Measurements from ENCODE around the gene TRAF3IP3. TPM values are rescaled to one million over a fixed set of nuclear protein-coding genes. Genes with fewer than 3 reads are reported as not detected.

The TRAF3IP3 gene
- total RNA-seq, 1 experiment from 2014 or later: 0.34 TPM

DNA sequence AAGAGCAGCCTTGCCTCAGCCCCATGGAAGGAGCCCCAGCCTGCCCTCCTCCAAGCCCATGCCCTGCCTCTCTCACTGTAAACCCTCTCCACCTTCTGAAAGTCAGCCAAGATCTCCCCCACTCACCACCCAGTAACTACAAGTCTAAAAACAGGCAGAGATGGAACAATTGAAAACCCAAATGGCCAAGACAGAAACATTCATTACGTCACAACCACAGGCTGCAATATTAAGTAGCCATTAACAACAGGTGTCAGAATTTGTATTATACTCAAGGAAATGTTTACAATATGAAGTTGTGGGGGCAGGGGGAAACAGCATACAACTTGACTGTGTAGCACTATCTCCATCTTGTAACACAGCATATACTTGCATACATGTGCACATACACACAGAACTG lies 47.7 kb downstream of the TRAF3IP3 start:
- intact Hi-C loops (cut with micrococcal nuclease): no loop called here
- DNase-seq (ENCODE audit: low read depth, low spot score): no peak
- ATAC-seq: no peak
- no TSS peak for BruUV-seq (replicated peaks)
- Histone ChIP-seq H3K4me1 (ENCODE audit: control insufficient read depth in 1 of 2, insufficient read depth in 2 of 2, low read length in 2 of 2) (peaks cover 11 to 35% of the 10 kb centered on the region in 2 experiments), H3K27ac (ENCODE audit: low read depth, low read length) (no peak overlapping the region), H3K4me2 (ENCODE audit: low read length) (no peak overlapping the region), H3K79me2 (ENCODE audit: insufficient read depth, low read length) (peaks cover 28% of the 10 kb centered on the region; the same call in 1 of the 2 replicates), H3K9ac (ENCODE audit: low read length) (no peak overlapping the region), H3K36me3 (ENCODE audit: control insufficient read depth in 1 of 2, insufficient read depth in 2 of 2, low read length in 2 of 2) (no peaks in the 10 kb centered on the region; a peak in 3 of 4 replicates), H3K9me2 (ENCODE audit: insufficient read depth) (no peaks in the 10 kb centered on the region), H3K9me3 (ENCODE audit: control insufficient read depth in 1 of 2, insufficient read depth in 1 of 2, low read depth in 1 of 2, low read length in 2 of 2) (no peaks in the 10 kb centered on the region), H2AFZ (ENCODE audit: low read depth, low read length, poor library complexity, severe bottlenecking) (no peak overlapping the region), H3K4me3 (replicated peaks in 1 of 2; ENCODE audit: low read depth in 1 of 2, low read length in 2 of 2) (no peak overlapping the region), H4K20me1 (ENCODE audit: insufficient read depth) (no peaks in the 10 kb centered on the region), H3K27me3 (ENCODE audit: insufficient read depth, low read length) (no peaks in the 10 kb centered on the region)
- CTCF ChIA-PET: no interaction called here
- RAD21 ChIA-PET (ENCODE audit: low non-redundant PET in 1 of 2, low total read pairs in 2 of 2, uncharacterized antibody in 2 of 2, unreplicated experiment in 2 of 2): no interaction called here
- POLR2A ChIA-PET: no interaction called here
- no peak for TF ChIP-seq CBX3 (IDR thresholded peaks at IDR 0.05; ENCODE audit: low read depth)

DNA sequence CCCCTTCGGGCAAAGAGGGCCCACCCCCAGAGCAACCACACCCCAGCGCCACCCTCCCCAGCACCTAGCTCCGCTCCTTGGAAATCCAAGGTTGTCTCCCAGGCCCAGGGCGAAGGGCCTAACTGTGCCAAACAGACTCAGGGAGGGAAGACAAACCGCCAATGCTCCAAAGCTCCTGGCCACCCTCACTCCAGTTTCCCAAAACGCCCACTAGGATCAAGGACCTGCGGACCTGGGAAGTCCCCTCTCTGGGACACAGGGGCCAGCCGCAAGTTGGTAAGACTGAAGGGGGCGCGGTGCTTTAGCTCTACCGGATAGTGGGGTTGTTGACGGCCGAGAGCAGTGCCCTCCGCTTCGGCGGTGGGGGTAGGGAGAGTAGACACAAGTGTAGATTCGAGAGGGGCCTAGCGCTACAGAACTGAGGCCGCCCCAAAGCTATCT lies 49.5 kb downstream of the TRAF3IP3 start:
- DNase-seq (ENCODE audit: low read depth, low spot score) (no peak), ATAC-seq (peak; percentile 34)
- Histone ChIP-seq H3K4me2 (ENCODE audit: low read length) (peak overlapping the region; percentile 98), H3K36me3 (ENCODE audit: control insufficient read depth in 1 of 2, insufficient read depth in 2 of 2, low read length in 2 of 2) (no peaks in the 10 kb centered on the region; a peak in 2 of 4 replicates), H3K9me2 (ENCODE audit: insufficient read depth) (no peaks in the 10 kb centered on the region), H3K9me3 (ENCODE audit: control insufficient read depth in 1 of 2, insufficient read depth in 1 of 2, low read depth in 1 of 2, low read length in 2 of 2) (no peaks in the 10 kb centered on the region), H3K4me1 (ENCODE audit: control insufficient read depth in 1 of 2, insufficient read depth in 2 of 2, low read length in 2 of 2) (peaks cover 11 to 38% of the 10 kb centered on the region in 2 experiments), H3K4me3 (replicated peaks in 1 of 2; ENCODE audit: low read depth in 1 of 2, low read length in 2 of 2) (peak overlapping the region; percentile 80 to 91), H4K20me1 (ENCODE audit: insufficient read depth) (no peaks in the 10 kb centered on the region), H3K27me3 (ENCODE audit: insufficient read depth, low read length) (no peaks in the 10 kb centered on the region), H3K9ac (ENCODE audit: low read length) (peak overlapping the region; percentile 87), H2AFZ (ENCODE audit: low read depth, low read length, poor library complexity, severe bottlenecking) (no peak overlapping the region), H3K27ac (ENCODE audit: low read depth, low read length) (peak overlapping the region; percentile 17; the same call in 1 of the 2 replicates), H3K79me2 (ENCODE audit: insufficient read depth, low read length) (peaks cover 28% of the 10 kb centered on the region; the same call in 1 of the 2 replicates)
- RAD21 ChIA-PET (ENCODE audit: low non-redundant PET in 1 of 2, low total read pairs in 2 of 2, uncharacterized antibody in 2 of 2, unreplicated experiment in 2 of 2): interaction anchor here in 1 of 2 experiments (0.7 kb wide), 1 partner anchor 53 kb away, joined by 4 read pairs; no protein-coding TSS in a partner anchor
- POLR2A ChIA-PET: interaction anchor here (0.8 to 1.8 kb wide), 2 partner anchors 18 to 22 kb away, joined by 3 to 9 read pairs; partner anchors contain the start of gene UTP25
- TSS peak; percentile 64 for BruUV-seq (replicated peaks)
- CTCF ChIA-PET: interaction anchor here (0.8 to 1.7 kb wide), 3 partner anchors 18 to 57 kb away, joined by 3 to 7 read pairs (median 4); no protein-coding TSS in a partner anchor
- TF ChIP-seq FOSL1 (IDR thresholded peaks at IDR 0.05; ENCODE audit: low read depth) (no peak), ZFX (IDR thresholded peaks at IDR 0.05) (no peak), EZH2 (IDR thresholded peaks at IDR 0.05) (no peak), EZH2phosphoT487 (IDR thresholded peaks at IDR 0.05; ENCODE audit: borderline replicate concordance) (no peak)
- TF ChIP-seq, protein P1, sequence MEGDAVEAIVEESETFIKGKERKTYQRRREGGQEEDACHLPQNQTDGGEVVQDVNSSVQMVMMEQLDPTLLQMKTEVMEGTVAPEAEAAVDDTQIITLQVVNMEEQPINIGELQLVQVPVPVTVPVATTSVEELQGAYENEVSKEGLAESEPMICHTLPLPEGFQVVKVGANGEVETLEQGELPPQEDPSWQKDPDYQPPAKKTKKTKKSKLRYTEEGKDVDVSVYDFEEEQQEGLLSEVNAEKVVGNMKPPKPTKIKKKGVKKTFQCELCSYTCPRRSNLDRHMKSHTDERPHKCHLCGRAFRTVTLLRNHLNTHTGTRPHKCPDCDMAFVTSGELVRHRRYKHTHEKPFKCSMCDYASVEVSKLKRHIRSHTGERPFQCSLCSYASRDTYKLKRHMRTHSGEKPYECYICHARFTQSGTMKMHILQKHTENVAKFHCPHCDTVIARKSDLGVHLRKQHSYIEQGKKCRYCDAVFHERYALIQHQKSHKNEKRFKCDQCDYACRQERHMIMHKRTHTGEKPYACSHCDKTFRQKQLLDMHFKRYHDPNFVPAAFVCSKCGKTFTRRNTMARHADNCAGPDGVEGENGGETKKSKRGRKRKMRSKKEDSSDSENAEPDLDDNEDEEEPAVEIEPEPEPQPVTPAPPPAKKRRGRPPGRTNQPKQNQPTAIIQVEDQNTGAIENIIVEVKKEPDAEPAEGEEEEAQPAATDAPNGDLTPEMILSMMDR (IDR thresholded peaks at IDR 0.05 in 2 of 3, conservative IDR thresholded peaks at IDR 0.05 in 1 of 3; ENCODE audit: borderline replicate concordance in 1 of 3, insufficient read depth in 1 of 3, low read depth in 2 of 3, low read length in 2 of 3): 0 out of 6 replicates have a peak, but pooled peaks of 1 of the 3 experiments have one; percentile 20
- TF ChIP-seq, protein P2, sequence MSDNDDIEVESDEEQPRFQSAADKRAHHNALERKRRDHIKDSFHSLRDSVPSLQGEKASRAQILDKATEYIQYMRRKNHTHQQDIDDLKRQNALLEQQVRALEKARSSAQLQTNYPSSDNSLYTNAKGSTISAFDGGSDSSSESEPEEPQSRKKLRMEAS (IDR thresholded peaks at IDR 0.05): no peak
- intact Hi-C loops (cut with micrococcal nuclease): no loop called here
